ENCODE data around the gene NKAP. TPM values are rescaled to one million over a fixed set of nuclear protein-coding genes. Genes with fewer than 3 reads are reported as not detected.

The NKAP gene
- polyA plus RNA-seq, 1 donor from 2014 or later, result 6.3 TPM

Other genes starting within 250 kb of the NKAP start
- 1.0 TPM in 1 of 2 replicates, not detected in the other for gene SOWAHD, start 185.2 kb downstream of the NKAP start, polyA plus RNA-seq
- gene RPL39, start 152.1 kb downstream of the NKAP start, polyA plus RNA-seq, result 2,693 and 3,126 TPM in 2 replicates
- 20.2 and 24.8 TPM in 2 replicates for gene UPF3B, start 90.8 kb downstream of the NKAP start, polyA plus RNA-seq
- gene RNF113A, start 72.0 kb downstream of the NKAP start, polyA plus RNA-seq, result 19.6 and 27.2 TPM in 2 replicates
- 214 and 270 TPM in 2 replicates for gene NDUFA1, start 71.9 kb downstream of the NKAP start, polyA plus RNA-seq
- 4.2 TPM in 1 of 2 replicates, not detected in the other for gene AKAP14, start 47.9 kb downstream of the NKAP start, polyA plus RNA-seq
- not detected in 2 replicates for gene RHOXF2B, start 133.9 kb upstream of the NKAP start, polyA plus RNA-seq
- 1.6 TPM in 2 replicates for gene RHOXF1, start 172.2 kb upstream of the NKAP start, polyA plus RNA-seq
- gene RHOXF2, start 214.9 kb upstream of the NKAP start, polyA plus RNA-seq, result not detected in 2 replicates